Measurements from ENCODE around the gene WFDC2. TPM values are rescaled to one million over a fixed set of nuclear protein-coding genes. Genes with fewer than 3 reads are reported as not detected.
A peak's percentile ranks its signal among the peaks of the same experiment; 100 is the strongest.

WFDC2 gene, protein sequence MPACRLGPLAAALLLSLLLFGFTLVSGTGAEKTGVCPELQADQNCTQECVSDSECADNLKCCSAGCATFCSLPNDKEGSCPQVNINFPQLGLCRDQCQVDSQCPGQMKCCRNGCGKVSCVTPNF
- not detected in 2 replicates for total RNA-seq

DNA sequence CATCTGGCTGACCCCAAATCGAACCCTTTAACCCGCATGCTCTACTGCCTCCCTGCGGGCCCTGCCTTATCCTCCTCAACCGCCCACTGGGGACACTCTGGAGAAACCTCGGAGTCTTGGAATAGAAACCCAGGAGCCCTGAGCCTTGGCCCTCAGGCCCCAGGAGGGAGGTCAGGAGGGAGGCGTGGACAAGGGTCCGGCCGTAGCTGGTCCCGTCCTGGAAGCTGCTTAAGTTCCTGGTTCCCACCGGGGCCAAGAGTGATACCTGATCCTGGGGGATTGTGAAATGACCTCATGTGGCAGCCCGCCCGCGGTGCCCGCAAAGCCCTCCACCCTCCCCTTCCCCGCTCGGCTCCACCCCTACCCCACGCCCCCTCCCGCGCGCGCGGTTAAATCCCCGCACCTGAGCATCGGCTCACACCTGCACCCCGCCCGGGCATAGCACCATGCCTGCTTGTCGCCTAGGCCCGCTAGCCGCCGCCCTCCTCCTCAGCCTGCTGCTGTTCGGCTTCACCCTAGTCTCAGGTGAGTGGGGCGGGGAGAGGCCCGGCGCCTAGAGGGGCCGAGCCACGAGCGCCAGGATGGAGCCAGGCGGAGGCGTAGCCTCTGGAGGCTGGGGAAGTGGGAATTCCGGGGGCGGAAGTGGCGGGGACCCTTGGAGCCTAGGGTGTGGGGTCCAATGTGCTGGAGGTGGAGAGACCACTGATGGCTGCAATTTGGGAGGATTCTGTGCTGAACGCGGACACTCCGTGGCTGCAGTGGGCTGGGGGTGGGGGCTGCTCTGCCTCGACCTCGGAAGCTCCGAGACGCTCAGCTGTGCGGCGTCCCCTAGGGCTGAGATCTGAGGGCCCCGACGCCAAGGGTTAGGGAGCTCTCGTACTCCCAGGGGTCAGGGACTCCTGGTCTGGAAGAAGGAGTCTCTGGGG is at the start of gene WFDC2:
TSS of gene WFDC2 (plus strand) at position 418 of the 926 bp plus-strand sequence. CDS start at position 447, 29 bp downstream.
- H3K4me3 Mint-ChIP-seq = peak within 1 kb of the TSS; percentile 62
- intact Hi-C loops (cut with micrococcal nuclease) = no loop called here
- H3K27me3 Mint-ChIP-seq = peaks cover 58% of the 10 kb centered on the region
- H3K4me1 Mint-ChIP-seq = no peaks in the 10 kb centered on the region
- no peaks in the 10 kb centered on the region for H3K36me3 Mint-ChIP-seq (ENCODE audit: low read depth)
- DNase-seq = no peak
- no peak within 1 kb of the TSS for H3K27ac Mint-ChIP-seq
- H3K9me3 Mint-ChIP-seq = no peaks in the 10 kb centered on the region

DNA sequence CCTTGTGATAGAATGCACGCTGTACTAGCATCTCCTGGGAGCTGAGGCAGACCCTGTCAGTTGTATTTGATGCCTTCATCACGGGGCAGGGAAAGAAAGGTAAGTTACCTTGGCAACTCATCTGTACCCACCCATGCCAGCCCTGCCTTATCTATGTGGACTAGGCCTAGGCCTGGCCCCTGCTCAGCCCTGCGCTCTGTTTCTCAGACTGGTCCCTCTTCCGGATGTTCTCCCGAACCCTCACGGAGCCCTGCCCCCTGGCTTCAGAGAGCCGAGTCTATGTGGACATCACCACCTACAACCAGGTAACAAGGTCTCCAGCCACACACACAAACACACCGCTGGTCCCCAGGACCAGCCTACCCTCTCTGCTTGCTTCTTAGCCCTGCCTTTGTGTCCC is 49.4 kb upstream of the WFDC2 start:
- no peak for DNase-seq
- H3K27ac Mint-ChIP-seq = peak overlapping the region; percentile 48
- intact Hi-C loops (cut with micrococcal nuclease) = no loop called here
- no peak overlapping the region for H3K4me3 Mint-ChIP-seq
- H3K27me3 Mint-ChIP-seq = no peaks in the 10 kb centered on the region
- peaks cover 25% of the 10 kb centered on the region for H3K4me1 Mint-ChIP-seq
- H3K36me3 Mint-ChIP-seq (ENCODE audit: low read depth) = peaks cover 43% of the 10 kb centered on the region
- H3K9me3 Mint-ChIP-seq = no peaks in the 10 kb centered on the region

GRCh38 chr20:45423700-45424099 is 45.9 kb upstream of the WFDC2 start:
- intact Hi-C loops (cut with micrococcal nuclease) = no loop called here
- Mint-ChIP-seq H3K4me1 (peaks cover 6% of the 10 kb centered on the region), H3K36me3 (ENCODE audit: low read depth) (peaks cover 49% of the 10 kb centered on the region), H3K27ac (no peak overlapping the region), H3K9me3 (no peaks in the 10 kb centered on the region), H3K27me3 (no peaks in the 10 kb centered on the region), H3K4me3 (no peak overlapping the region)
- no peak for DNase-seq

GRCh38 chr20:45425561-45425960 is 44.0 kb upstream of the WFDC2 start:
- DNase-seq = no peak
- Mint-ChIP-seq H3K4me1 (no peaks in the 10 kb centered on the region), H3K27ac (no peak overlapping the region), H3K9me3 (no peaks in the 10 kb centered on the region), H3K36me3 (ENCODE audit: low read depth) (peaks cover 40% of the 10 kb centered on the region), H3K4me3 (no peak overlapping the region), H3K27me3 (no peaks in the 10 kb centered on the region)
- intact Hi-C loops (cut with micrococcal nuclease) = no loop called here

DNA sequence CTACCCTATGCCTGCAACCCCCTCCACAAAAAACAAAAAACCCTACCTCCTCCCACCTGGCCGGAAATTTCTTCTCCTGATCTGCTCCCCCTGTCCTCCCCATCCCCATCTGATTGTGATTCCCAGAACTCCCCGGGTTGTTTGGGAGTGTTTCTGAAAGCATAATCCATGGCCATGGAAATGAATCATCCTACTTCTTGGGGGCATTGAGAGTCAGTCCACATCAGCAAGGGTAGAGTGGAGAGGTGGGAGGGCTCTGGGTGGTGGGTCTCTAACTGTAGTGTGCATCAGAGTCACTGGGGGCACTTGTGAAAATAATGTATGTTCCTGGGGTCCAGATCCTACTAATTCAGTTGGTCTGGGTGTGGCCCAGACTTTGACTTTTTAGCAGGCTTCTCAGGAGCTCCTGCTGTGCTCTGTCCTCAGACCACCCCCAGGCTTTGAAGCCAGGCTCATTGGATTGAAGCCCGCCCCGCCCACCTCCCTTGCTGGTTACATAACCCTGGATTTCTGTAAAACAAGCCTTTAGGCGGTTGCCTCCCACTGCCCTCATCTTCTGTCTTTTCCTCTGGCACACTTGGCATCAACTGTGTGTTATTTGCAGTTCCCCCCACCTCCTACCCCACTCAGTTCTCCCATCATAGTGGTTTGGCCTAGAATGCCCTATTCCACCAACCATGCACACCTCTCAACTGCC is 43.1 kb upstream of the WFDC2 start:
- Mint-ChIP-seq H3K27ac (no peak overlapping the region), H3K9me3 (no peaks in the 10 kb centered on the region), H3K27me3 (no peaks in the 10 kb centered on the region), H3K4me1 (no peaks in the 10 kb centered on the region), H3K4me3 (no peak overlapping the region), H3K36me3 (ENCODE audit: low read depth) (peaks cover 35% of the 10 kb centered on the region)
- DNase-seq = no peak
- intact Hi-C loops (cut with micrococcal nuclease) = no loop called here

- Mint-ChIP-seq H3K4me3 (no peak overlapping the region), H3K27ac (no peak overlapping the region), H3K4me1 (peaks cover 6% of the 10 kb centered on the region), H3K9me3 (no peaks in the 10 kb centered on the region), H3K36me3 (ENCODE audit: low read depth) (peaks cover 30% of the 10 kb centered on the region), H3K27me3 (no peaks in the 10 kb centered on the region)
- DNase-seq = no peak
- intact Hi-C loops (cut with micrococcal nuclease) = no loop called here
These were observed 42.1 kb upstream of the WFDC2 start for GRCh38 chr20:45427236-45428149.

- no peak for DNase-seq
- H3K27ac Mint-ChIP-seq = no peak overlapping the region
- H3K9me3 Mint-ChIP-seq = no peaks in the 10 kb centered on the region
- no peaks in the 10 kb centered on the region for H3K27me3 Mint-ChIP-seq
- peaks cover 9% of the 10 kb centered on the region for H3K4me1 Mint-ChIP-seq
- no peak overlapping the region for H3K4me3 Mint-ChIP-seq
- intact Hi-C loops (cut with micrococcal nuclease) = no loop called here
- H3K36me3 Mint-ChIP-seq (ENCODE audit: low read depth) = peaks cover 26% of the 10 kb centered on the region
These were observed 39.9 kb upstream of the WFDC2 start for GRCh38 chr20:45429618-45430017.

- Mint-ChIP-seq H3K9me3 (no peaks in the 10 kb centered on the region), H3K4me1 (peaks cover 17% of the 10 kb centered on the region), H3K27me3 (no peaks in the 10 kb centered on the region), H3K36me3 (ENCODE audit: low read depth) (peaks cover 11% of the 10 kb centered on the region), H3K4me3 (no peak overlapping the region), H3K27ac (no peak overlapping the region)
- intact Hi-C loops (cut with micrococcal nuclease) = no loop called here
- DNase-seq = peak; percentile 65
These were observed 37.3 kb upstream of the WFDC2 start for GRCh38 chr20:45432294-45432693.

- no peak overlapping the region for H3K4me3 Mint-ChIP-seq
- H3K27me3 Mint-ChIP-seq = no peaks in the 10 kb centered on the region
- intact Hi-C loops (cut with micrococcal nuclease) = no loop called here
- no peak for DNase-seq
- H3K9me3 Mint-ChIP-seq = no peaks in the 10 kb centered on the region
- H3K36me3 Mint-ChIP-seq (ENCODE audit: low read depth) = peaks cover 11% of the 10 kb centered on the region
- peaks cover 17% of the 10 kb centered on the region for H3K4me1 Mint-ChIP-seq
- H3K27ac Mint-ChIP-seq = peak overlapping the region; percentile 29
These were observed 36.2 kb upstream of the WFDC2 start for GRCh38 chr20:45433316-45433715.

GRCh38 chr20:45433976-45434375 is 35.6 kb upstream of the WFDC2 start:
- no peaks in the 10 kb centered on the region for H3K9me3 Mint-ChIP-seq
- H3K4me1 Mint-ChIP-seq = peaks cover 17% of the 10 kb centered on the region
- no peak overlapping the region for H3K4me3 Mint-ChIP-seq
- intact Hi-C loops (cut with micrococcal nuclease) = no loop called here
- H3K27ac Mint-ChIP-seq = no peak overlapping the region
- H3K27me3 Mint-ChIP-seq = no peaks in the 10 kb centered on the region
- peaks cover 11% of the 10 kb centered on the region for H3K36me3 Mint-ChIP-seq (ENCODE audit: low read depth)
- DNase-seq = no peak

DNA sequence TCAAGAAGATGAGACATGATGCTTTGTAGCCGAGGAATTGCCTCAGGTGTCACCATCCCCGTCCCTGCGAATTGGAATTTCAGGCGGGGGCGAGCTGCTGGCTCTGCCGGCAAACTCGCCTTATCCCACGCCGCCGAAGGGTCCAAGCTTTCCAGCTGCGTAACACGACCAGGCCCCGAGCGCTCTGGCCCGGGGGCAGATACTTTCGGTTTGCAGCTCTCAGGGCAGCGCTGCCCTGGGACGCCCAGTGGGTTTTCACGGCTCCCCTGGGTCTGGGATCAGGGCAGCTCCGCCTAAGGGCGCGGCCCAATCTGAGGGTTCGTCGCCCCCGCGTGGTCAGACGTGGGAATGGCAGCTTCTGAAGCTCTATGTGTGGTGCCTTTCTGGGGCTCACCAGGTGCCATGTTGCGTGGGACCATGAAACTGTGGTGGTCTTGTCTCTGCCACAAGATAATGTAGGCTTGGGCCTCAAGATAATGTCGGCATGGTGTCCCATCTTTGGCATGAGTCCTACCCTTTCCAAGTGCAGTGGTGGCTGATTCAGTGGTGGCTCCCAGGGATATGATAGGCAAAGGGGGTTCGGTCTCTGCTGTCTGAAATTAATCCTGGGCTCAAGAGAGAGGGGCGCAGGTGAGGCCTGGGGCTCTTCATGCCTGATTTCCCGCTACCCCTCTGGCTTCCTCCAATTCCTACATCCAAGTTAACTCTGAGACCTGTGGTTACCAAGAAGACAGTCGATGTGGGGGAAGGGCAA is 32.6 kb upstream of the WFDC2 start:
- H3K27ac Mint-ChIP-seq = no peak overlapping the region
- H3K27me3 Mint-ChIP-seq = peaks cover 2% of the 10 kb centered on the region
- intact Hi-C loops (cut with micrococcal nuclease) = loop anchor here (1.0 to 2.0 kb wide), 4 partner anchors 20 to 118 kb away; partner anchors contain the start of genes PIGT and SYS1
- DNase-seq = peak; percentile 96
- peaks cover 17% of the 10 kb centered on the region for H3K4me1 Mint-ChIP-seq
- no peaks in the 10 kb centered on the region for H3K9me3 Mint-ChIP-seq
- H3K4me3 Mint-ChIP-seq = peak overlapping the region; percentile 84
- H3K36me3 Mint-ChIP-seq (ENCODE audit: low read depth) = peaks cover 8% of the 10 kb centered on the region

DNA sequence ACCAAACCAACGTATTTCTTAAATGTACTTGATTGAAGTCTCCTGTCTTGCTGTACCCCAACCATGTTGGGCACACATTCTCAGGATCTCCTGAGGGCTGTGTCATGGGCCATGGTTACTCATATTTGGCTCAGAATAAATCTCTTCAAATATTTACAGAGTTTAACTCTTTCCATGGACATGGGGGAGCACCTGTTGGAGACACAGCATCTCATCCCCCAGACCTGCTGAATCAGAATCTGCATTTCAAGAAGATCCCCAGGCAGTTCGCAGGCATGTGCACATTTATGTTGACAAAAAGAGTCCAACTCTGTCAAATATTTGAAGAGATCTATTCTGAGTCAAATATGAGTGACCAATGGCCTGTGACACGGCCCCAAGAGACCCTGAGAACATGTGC is 29.1 kb upstream of the WFDC2 start:
- DNase-seq = no peak
- H3K27ac Mint-ChIP-seq = no peak overlapping the region
- no peaks in the 10 kb centered on the region for H3K9me3 Mint-ChIP-seq
- no peak overlapping the region for H3K4me3 Mint-ChIP-seq
- peaks cover 25% of the 10 kb centered on the region for H3K4me1 Mint-ChIP-seq
- H3K36me3 Mint-ChIP-seq (ENCODE audit: low read depth) = no peaks in the 10 kb centered on the region
- H3K27me3 Mint-ChIP-seq = peaks cover 4% of the 10 kb centered on the region
- intact Hi-C loops (cut with micrococcal nuclease) = no loop called here
